Activated CD4-positive, CD25-positive, alpha-beta regulatory T cell treated with anti-CD3 and anti-CD28 coated beads, Interleukin-2, amount 50 U/mL, for 72 hours (primary cell): ENCODE measurements around the gene RIPK3.
A peak's percentile ranks its signal among the peaks of the same experiment; 100 is the strongest.
"Not testable (repeated sequence)": the region's sequence is repeated elsewhere in the genome, so short reads cannot be mapped to it uniquely, and the experiment has no call there.

Experiments
- DNase-seq: peaks from one replicate; pipeline ENCODE4 v3.0.0; 2021

The RIPK3 gene

DNA sequence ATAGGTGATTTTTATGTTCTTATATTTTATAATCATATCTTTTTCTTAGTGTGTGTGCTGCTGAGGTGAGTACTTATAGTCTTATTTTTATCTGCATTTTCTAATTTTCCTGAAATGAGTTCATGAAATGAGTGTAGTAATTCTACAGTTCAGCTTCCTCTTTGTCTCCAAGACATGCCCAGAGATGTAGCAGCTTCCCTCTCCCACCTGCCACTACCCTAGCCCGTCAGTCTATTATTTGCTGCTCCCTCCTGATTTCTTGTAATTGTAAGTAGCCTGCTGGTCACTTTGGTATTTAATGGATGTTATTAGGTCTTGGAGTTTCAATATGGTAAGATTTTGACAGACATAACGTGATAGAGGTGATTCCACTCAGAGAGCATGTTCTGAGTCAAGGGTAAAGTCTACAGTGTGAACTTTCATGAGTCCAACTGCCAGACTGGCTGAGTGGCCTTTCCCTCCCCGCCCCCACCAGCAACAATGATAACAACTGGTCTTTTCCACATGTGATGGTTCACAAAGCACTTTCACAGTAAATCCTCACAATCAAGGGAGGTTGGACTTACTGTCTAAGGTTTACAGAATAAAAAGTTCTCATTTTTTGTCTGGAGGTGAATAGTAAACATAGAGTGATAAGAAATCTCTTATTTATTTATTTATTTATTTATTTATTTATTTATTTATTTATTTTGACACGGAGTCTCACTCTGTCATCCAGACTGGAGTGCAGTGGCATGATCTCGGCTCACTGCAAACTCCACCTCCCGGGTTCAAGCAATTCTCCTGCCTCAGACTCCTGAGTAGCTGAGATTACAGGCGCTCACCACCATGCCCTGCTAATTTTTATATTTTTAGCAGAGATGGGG, 4.2 kb upstream of the RIPK3 start:
- no peak for DNase-seq

DNA sequence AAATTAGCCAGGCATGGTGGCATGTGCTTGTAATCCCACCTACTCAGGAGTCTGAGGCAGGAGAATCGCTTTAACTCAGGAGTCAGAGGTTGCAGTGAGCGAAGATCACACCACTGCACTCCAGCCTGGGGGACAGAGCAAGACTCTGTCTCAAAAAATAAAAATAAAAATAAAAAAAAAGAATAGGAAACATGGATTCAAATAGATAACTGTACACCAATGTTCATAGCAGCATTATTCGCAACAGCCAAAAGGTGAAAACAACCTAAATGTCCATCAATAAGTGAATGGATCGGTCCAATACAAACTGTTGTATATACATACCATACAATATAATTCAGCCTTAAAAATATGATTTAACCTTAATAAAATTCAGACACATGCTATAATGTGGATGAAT, 3.1 kb upstream of the RIPK3 start:
- DNase-seq, result no peak

DNA sequence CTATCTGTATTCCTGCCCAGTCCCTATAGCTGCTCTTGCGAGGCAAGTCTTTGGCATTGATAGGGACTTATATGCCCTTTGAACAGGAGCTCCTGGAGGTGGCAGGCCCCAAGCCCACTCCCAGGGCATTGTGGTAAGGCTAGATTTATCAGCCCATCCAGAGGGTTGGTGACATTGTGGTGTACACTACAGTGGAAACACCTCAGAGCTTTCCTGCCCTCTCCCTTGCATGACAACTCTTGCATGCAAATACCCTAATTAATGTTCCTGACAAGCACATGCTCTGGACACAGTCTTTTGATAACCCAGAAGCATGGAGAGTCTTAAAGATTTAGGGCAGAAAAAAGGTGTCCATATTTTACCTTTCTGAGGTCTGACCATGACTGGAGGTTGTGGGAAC, 815 bp upstream of the RIPK3 start:
- no peak for DNase-seq

DNA sequence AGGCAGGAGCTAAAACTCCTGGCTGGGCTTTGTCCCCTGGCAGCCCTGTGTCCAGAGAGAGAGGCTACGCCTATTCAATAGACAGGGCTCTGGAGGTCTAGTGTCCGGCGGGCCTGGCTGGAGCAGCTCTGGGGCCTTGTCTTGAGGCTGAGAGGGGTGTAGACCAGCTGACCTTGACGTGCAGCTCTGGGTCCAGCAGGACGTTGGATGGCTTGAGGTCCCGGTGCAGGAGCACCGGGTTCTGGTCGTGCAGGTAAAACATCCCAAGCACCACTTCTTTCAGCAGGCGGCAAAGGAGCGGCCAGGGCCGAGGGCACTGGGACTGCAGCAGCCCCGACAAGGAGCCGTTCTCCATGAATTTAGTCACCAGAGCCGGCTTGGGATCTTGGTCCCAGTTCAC, 948 bp downstream of the RIPK3 start:
- DNase-seq, result no peak

GRCh38 chr14:24337824-24338175, 2.0 kb downstream of the RIPK3 start:
- DNase-seq, result no peak

DNA sequence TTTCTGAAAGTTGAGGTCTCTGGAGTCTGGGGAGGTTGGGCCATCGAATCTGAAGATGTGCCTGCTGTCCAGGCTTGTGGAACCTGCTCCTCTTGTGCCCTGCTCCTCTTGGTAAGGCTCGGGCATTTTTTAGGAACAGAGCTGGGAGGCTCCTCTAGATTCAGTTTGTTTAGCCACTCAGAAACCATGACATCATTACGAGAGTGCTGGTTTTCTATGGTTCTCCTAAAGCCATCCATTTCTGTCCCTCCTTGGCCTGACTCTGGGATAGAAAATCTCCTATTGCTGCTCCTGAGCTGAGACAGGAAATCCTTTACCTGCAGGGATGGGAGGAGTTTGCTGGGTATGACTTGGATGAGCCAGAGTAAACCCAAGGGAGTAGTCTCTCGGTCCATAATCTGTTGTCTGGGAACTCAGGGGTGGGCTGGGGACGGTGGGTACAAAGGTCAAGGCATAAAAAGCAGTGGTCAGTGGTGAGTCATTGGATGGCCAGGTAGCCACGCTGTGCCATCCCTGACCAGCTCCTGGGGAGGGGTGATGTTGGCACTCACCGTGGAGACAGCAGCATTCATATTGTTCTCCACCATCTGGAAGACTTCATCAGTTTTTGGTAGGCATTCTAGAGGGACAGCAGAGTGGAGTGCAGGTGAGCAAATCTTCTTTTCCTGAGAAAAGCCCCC, 2.5 kb downstream of the RIPK3 start:
- DNase-seq, result no peak

- no peak for DNase-seq
These were observed 4.2 kb downstream of the RIPK3 start for GRCh38 chr14:24335461-24336171.

DNA sequence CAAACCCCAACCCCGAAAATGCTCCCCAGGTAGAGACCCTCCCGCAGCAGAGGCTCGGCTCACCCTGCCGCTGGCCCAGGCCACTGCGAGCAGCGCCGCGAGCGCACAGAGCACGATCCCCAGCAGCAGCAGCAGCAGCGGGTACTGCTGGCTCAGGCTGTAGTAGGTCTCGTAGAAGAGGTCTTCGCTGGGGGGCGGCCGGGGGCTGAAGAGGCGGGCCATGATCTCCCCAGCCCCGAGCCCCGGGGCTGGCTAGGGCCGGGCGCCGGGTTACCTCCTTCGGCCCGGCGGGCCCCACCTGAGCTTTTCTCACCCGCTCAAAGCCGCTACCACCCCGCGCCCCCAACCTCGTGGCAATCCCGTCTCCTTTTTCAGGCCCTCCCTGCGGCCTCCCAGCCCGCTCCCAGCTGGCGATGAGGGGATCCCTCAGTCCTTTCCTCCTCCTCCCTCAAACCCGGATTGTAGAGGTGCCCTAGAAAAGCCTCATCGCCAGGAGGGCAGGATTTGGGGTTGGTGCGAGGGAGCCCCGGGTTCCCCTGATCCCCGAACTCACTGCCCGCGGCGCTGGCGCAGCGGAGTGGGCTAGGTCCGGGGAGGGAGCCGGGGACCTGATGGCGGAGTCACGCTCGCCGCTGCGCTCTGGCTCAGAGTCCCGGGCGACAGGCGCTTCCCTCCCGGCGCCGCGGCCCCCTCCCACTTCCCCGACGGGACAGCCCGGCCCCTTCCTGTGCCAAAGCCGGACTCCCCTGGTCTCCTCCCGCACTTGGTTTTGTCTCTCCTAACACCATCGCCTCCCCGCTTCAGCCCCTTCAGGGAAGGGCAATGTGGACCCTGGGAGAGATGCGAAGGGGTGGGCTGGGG, 5.1 kb downstream of the RIPK3 start, which contains the start of gene ADCY4:
Gene ADCY4, minus strand, starts transcription at position 641 of the 861 bp plus-strand sequence. Its CDS starts 419 bp downstream, at position 222.
- no peak for DNase-seq

DNA sequence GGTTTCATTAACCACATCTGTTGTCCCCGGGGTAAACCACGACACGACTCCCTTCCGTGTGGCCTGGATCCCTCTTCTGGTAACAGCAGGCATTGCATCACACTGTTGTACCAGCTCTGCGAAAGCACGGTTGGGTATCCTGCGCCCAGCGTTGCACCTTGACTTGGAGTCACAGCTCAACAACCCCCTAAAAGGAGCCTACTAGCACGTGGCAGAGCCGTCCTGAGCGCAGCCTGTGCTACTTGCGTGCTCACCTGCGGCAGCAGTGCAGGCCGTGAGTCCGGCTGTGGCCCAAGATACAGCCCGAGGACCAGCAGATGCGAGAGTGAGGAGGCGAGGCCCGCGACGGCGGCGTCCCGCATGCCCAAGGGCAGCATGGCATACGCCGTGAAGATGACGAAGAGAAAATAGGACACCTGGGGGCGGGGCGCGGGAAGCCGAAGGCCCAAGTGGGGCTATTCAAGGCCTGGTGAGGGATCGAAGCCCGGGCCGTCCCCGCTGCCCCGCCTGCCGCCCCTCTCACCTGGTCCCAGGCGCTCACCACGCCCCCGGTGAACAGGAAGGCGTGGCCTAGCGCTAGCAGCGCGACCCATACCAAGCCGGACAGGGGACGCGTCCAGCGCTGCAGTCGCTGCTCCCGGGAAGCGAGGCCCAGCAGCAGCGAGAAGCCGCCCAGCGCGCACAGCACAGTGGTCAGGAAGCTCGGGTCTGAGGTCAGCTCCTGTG, 7.4 kb downstream of the RIPK3 start:
- peak; percentile 73 for DNase-seq

- DNase-seq, result no peak
These were observed 8.0 kb downstream of the RIPK3 start for GRCh38 chr14:24331731-24332267.

DNA sequence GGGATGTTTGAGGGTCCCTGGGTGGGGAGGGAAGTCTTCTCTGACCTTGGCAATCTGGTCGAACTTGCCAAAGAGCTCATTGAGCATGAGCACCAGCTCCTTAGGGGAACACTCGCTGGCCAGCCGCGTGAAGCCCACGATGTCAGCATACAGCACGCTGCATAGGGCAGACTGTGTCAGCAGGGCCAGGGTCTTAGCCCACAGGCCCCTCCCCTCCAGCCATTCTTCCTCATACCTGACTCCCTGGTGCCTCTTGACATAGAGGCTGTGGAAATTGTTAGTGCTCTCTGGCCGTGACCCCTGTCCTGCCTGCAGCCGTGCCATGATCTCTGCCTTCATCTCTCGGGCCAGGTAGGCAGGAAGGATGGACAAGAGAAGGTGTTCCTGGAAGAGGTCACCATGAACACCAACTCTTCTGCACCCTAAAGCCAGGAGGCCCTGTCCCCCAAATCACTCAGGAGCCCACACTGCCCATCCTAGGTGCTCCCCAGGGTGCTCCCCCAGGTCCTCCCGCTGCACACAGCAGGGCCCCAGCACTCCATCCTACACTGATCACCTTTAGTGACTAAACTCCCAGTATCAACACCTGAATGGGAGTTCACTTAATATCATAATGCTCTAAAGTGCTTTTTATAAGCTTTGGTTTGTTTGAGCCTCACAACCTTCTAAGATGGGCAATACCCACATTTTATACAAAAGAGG, 8.7 kb downstream of the RIPK3 start:
- no peak for DNase-seq

DNA sequence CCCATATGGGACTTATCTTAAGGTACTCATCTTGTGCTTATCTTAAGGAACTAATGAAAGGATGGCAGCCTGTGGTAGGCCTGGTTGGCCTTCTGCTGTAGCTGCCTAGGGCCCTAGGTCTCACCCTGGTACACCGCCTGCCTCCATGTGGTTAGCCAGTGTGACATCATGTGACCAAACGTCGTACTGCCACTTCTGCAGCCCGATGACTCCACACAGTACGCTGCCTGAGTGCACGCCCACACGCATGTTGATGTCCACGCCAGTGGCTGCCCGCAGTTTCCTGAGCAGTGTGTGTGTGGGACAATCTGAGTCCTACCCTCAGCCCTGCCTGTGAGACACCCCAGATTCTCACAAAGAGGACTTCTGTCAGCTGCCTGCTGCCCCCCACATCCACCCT, 10.1 kb downstream of the RIPK3 start:
- peak; percentile 48 for DNase-seq

- no peak for DNase-seq
These were observed 10.6 kb downstream of the RIPK3 start for GRCh38 chr14:24329073-24329663.

GRCh38 chr14:24327914-24328313, 11.9 kb downstream of the RIPK3 start:
- not testable (repeated sequence) for DNase-seq

GRCh38 chr14:24327303-24327702, 12.5 kb downstream of the RIPK3 start:
- DNase-seq, result no peak

GRCh38 chr14:24325963-24326362, 13.8 kb downstream of the RIPK3 start:
- DNase-seq, result no peak

DNA sequence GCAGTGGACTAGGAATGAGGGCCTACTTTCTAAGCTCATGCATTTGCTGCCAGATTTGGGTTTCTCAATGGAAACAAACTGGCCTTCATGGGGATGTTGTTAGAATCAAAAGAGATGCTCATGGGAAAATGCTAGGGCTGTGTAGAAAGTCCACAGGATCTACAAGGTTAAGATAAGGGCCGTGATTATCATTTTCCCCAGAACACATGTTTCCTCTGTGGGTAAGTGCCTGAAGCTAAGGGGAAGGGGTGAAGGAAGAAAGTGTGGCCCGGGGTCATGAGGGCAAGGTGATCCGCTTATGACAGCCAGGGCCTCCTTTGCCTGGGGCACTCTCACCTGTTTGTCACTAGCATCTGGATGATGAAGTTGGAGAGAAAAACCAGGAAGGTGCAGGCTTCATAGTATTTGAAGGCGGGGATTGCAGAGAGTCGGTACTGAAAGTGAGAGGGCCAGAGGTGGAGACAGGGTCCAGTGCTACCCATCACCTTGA, 14.7 kb downstream of the RIPK3 start:
- DNase-seq, result no peak

DNA sequence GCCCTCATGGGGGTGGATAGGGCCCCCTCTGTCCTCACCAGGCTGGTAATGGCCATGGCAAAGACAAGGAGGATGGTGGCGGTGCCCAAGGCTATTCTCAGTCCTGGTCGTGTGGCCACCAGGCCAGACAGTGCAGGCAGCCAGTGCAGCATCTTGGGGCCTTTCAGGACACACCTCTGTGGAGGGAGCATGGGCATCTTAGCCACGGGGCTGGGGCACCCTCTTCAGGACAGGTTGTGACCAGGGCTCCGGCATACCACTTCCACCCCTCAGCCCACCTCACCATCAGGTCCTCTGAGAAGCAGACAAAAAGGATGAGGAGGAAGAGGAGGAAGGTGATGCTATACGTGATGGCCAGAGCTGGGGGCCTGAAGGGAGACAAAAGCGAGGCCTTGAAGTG, 15.8 kb downstream of the RIPK3 start:
- DNase-seq, result no peak

DNA sequence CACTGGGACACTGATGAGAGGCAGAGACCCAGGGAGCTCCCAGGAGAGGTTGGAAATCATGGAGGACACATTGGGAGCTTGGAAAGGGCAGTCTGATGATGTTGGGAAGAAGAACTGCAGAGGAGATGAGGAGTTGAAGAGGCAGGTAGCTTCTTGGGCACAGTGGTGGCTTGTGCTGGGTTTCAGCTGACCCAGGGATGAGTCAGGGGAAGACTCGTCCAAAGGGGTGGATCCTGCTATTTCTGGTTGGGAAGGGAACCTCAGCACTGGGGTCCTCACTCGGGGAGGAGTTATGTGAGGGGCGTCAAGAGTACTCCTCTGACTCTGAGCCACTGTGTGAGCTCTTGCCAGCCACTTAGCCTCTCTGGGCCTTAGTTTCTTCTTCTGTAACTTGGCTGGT, 16.4 kb downstream of the RIPK3 start:
- no peak for DNase-seq

DNA sequence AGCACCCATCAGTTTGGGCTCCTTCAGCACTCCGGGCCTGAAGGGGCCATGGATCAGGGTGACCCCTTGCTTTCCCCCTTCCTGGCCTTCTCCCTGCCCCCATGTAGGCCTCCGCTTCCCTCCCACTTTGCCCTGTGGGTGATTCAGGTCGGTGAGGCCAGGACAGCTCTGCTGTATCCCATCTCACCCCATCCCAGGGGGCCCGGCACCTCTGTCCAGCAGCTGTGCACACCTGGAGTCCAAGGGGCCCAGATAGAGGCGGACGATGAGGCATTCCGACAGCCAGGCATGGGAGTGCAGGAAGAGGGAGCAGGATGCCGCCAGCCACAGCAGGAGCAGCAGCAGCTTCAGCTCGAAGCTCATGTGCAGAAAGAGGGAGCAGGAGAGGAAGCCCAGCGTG, 17.1 kb downstream of the RIPK3 start:
- DNase-seq, result no peak
